Coronary artery (tissue), 2 donors: ENCODE measurements around the gene KRT77.
"Not testable (repeated sequence)": the region's sequence is repeated elsewhere in the genome, so short reads cannot be mapped to it uniquely, and the experiment has no call there.

Source experiments
- DNase-seq: peaks from one replicate; pipeline ENCODE4 v3.0.0-alpha.2; 2017; ENCODE audit warnings: low spot score
- H3K27ac ChIP-seq, 2 donors: fragments of 200-600 bp; sonication (generic); one replicate each; pipeline ENCODE4 v1.5.1; 2016 to 2019
- H3K4me3 ChIP-seq: fragments of 200-600 bp; sonication (generic); 2 replicates; pipeline ENCODE4 v1.5.1; 2016; ENCODE audit warnings: mild to moderate bottlenecking, moderate library complexity
- TF ChIP-seq, protein P1 (sequence below): fragments of 200-600 bp; sonication (generic); IDR thresholded peaks from one replicate; pipeline ENCODE4 v1.5.1; 2019; ENCODE audit warnings: antibody characterized with exemption

Gene KRT77

GRCh38 chr12:52714887-52715281 lies 11.6 kb upstream of the KRT77 start:
- TF ChIP-seq, protein P1, sequence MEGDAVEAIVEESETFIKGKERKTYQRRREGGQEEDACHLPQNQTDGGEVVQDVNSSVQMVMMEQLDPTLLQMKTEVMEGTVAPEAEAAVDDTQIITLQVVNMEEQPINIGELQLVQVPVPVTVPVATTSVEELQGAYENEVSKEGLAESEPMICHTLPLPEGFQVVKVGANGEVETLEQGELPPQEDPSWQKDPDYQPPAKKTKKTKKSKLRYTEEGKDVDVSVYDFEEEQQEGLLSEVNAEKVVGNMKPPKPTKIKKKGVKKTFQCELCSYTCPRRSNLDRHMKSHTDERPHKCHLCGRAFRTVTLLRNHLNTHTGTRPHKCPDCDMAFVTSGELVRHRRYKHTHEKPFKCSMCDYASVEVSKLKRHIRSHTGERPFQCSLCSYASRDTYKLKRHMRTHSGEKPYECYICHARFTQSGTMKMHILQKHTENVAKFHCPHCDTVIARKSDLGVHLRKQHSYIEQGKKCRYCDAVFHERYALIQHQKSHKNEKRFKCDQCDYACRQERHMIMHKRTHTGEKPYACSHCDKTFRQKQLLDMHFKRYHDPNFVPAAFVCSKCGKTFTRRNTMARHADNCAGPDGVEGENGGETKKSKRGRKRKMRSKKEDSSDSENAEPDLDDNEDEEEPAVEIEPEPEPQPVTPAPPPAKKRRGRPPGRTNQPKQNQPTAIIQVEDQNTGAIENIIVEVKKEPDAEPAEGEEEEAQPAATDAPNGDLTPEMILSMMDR, result no peak
- no peak for DNase-seq
- H3K4me3 ChIP-seq, result no peak overlapping the region
- H3K27ac ChIP-seq, result no peak overlapping the region

DNA sequence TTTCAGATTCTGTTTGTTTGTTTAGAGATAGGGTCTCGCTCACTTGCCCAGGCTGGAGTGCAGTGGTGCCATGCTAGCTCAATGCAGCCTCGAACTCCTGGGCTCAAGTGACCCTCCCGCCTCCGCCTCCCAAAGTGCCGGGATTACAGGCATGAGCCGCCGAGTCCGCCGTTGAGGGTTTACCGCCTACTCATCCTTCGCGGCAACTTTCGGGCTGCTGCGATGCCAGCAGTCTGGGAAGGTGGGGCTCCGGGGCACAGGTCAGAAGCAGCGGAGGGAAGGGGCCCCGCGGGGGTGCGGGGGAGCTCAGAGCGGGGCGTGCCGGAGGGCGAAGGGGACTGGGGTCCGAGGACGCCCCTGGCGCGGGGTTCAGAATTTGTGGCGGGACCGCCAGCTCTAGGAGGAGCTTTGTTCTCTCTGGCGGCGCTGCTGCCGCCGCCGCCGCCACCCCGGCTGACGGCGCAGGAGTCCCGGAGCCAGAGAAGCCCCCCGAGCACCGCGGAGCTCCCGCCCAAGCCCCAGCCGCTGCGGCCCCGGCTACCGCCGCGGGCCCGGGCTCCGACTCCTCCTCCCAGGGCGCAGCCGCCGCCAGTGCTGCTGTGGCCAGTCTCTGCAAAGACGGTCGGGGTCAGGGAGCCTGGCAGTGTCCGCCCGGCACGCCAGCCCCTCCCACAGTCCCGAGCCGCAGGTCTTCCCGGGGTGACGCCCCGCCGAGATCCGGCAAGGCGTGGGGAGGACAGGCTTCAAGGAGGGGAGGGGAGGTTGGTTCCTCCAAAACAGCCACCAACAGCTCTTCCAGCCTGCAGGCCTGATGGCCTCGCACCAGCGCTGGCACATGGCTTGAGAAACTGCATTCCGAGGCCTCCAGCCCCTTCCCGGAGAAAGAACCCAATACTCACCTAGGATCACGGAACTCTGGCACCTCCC lies 10.9 kb upstream of the KRT77 start:
- TF ChIP-seq, protein P1, result no peak

DNA sequence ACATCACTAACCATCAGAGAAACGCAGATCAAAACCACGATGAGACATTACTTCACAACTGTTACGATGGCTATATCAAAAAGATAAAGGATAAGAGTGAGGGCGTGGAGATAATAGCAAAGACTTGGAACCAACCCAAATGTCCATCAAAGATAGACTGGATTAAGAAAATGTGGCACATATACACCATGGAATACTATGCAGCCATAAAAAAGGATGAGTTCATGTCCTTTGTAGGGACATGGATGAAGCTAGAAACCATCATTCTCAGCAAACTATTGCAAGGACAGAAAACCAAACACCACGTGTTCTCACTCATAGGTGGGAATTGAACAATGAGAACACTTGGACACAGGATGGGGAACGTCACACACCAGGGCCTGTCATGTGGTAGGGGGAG lies 8.8 kb upstream of the KRT77 start:
- H3K27ac ChIP-seq, DNase-seq, H3K4me3 ChIP-seq: not testable (repeated sequence)

More for the DNA sequence above, 10.9 kb upstream of the KRT77 start:
- no peak for DNase-seq
- Histone ChIP-seq H3K27ac (no peak overlapping the region), H3K4me3 (peak overlapping the region; percentile 48)

DNA sequence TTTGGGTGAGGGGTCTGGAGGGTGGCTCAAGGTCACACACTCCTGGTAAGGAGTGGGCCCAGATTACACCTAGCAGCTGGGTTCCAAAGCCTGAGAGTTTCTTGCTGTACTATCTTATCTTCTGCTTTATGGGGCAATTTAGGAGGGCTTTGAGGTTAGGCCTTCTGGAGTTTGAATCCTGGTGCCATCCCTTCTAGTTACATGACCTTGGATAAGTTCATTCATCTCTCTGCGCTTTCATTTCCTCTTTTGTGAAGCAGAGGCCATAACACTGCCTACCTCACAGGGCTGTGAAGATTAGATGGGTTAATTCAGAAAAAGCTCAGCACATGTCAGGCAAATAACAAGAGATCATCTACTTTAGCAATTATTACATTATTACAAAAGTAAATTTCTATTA lies 7.4 kb upstream of the KRT77 start:
- TF ChIP-seq, protein P1, result no peak
- H3K4me3 ChIP-seq, result no peak overlapping the region
- no peak for DNase-seq
- H3K27ac ChIP-seq, result no peak overlapping the region

GRCh38 chr12:52708010-52708409 lies 4.7 kb upstream of the KRT77 start:
- Histone ChIP-seq H3K4me3 (no peak overlapping the region), H3K27ac (no peak overlapping the region)
- DNase-seq, result no peak
- TF ChIP-seq, protein P1, result no peak

DNA sequence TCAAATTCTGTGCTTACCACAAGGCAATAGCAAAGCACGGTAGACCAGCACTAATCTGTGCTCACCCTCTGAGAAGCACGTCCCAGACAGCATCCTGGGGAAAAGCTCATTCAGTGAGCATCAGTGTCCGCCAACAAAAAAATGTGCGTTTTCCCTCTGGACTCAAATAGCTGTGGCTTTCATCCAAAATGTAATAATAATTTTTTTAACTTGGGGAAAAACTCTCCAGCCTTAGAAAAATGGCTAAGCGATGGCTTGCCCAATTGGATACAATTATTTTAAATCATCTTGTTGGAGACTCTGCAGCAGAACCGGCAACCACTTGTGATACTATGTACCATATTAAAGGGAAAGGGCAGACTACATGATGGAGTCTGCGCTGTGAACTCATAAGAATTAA lies 1.1 kb upstream of the KRT77 start:
- DNase-seq, result no peak

GRCh38 chr12:52703878-52704277 lies 554 bp upstream of the KRT77 start:
- TF ChIP-seq, protein P1, result no peak
- no peak overlapping the region for H3K27ac ChIP-seq
- H3K4me3 ChIP-seq, result no peak overlapping the region
- DNase-seq, result no peak

More for the DNA sequence above, 1.1 kb upstream of the KRT77 start:
- Histone ChIP-seq H3K27ac (no peak overlapping the region), H3K4me3 (no peak overlapping the region)
- TF ChIP-seq, protein P1, result no peak
